H9 (cell line): ENCODE measurements around the gene LZTS3. TPM values are rescaled to one million over a fixed set of nuclear protein-coding genes. Genes with fewer than 3 reads are reported as not detected.

ENCODE experiments used
- DNase-seq: peaks from one replicate; pipeline ENCODE4 v3.0.0-alpha.2; 2017
- H2AFZ ChIP-seq: one replicate; pipeline ENCODE4 v1.6.1; 2013; ENCODE audit warnings: mild to moderate bottlenecking, low read length, control low read depth, moderate library complexity
- H2AK5ac ChIP-seq: 2 replicates; pipeline ENCODE4 v1.6.1; 2013; ENCODE audit warnings: low read length, control low read depth, mixed read lengths; ENCODE audit not compliant: insufficient read length
- H2BK120ac ChIP-seq: one replicate; pipeline ENCODE4 v1.6.1; 2013; ENCODE audit warnings: low read depth, mild to moderate bottlenecking, low read length, control low read depth, inconsistent platforms; ENCODE audit not compliant: poor library complexity, severe bottlenecking
- H2BK12ac ChIP-seq: 2 replicates; pipeline ENCODE4 v1.6.1; 2013; ENCODE audit warnings: low read length, control low read depth, mixed read lengths, low read depth; ENCODE audit not compliant: insufficient read length
- H2BK15ac ChIP-seq: 2 replicates; pipeline ENCODE4 v1.6.1; 2013; ENCODE audit warnings: low read depth, low read length, control low read depth
- H2BK20ac ChIP-seq: one replicate; pipeline ENCODE4 v1.6.1; 2013; ENCODE audit warnings: low read depth, mild to moderate bottlenecking, low read length, control low read depth, inconsistent platforms; ENCODE audit not compliant: poor library complexity, severe bottlenecking
- H2BK5ac ChIP-seq: 2 replicates; pipeline ENCODE4 v1.6.1; 2013; ENCODE audit warnings: low read length, control low read depth, mixed read lengths; ENCODE audit not compliant: insufficient read length
- H3K14ac ChIP-seq: 2 replicates; pipeline ENCODE4 v1.6.1; 2013; ENCODE audit warnings: low read length, control low read depth; ENCODE audit not compliant: insufficient read depth
- H3K18ac ChIP-seq: 2 replicates; pipeline ENCODE4 v1.6.1; 2013; ENCODE audit warnings: low read depth, mild to moderate bottlenecking, mixed read lengths, low read length, control low read depth; ENCODE audit not compliant: insufficient read length
- H3K23ac ChIP-seq: 2 replicates; pipeline ENCODE4 v1.6.1; 2013; ENCODE audit warnings: low read length, control low read depth, mixed read lengths, low read depth; ENCODE audit not compliant: insufficient read length
- H3K23me2 ChIP-seq: 2 replicates; pipeline ENCODE4 v1.6.1; 2013; ENCODE audit warnings: low read depth, mild to moderate bottlenecking, mixed read lengths, low read length, control low read depth; ENCODE audit not compliant: insufficient read length, poor library complexity, severe bottlenecking
- H3K27ac ChIP-seq: 2 replicates; pipeline ENCODE4 v1.5.1; 2013; ENCODE audit warnings: low read length, control low read depth, mixed read lengths, low read depth; ENCODE audit not compliant: insufficient read length
- H3K27me3 ChIP-seq: 2 replicates; pipeline ENCODE4 v1.6.1; 2013; ENCODE audit warnings: low read length, control low read depth, inconsistent platforms; ENCODE audit not compliant: insufficient read depth
- H3K4ac ChIP-seq: 2 replicates; pipeline ENCODE4 v1.6.1; 2013; ENCODE audit warnings: low read depth, mild to moderate bottlenecking, control low read depth, inconsistent platforms, low read length, moderate library complexity
- H3K4me1 ChIP-seq: 2 replicates; pipeline ENCODE4 v1.6.1; 2013; ENCODE audit warnings: low read length, control low read depth, inconsistent platforms; ENCODE audit not compliant: insufficient read depth
- H3K4me2 ChIP-seq: 2 replicates; pipeline ENCODE4 v1.6.1; 2013; ENCODE audit warnings: low read length, control low read depth, mixed read lengths; ENCODE audit not compliant: insufficient read length, insufficient read depth
- H3K56ac ChIP-seq: 2 replicates; pipeline ENCODE4 v1.6.1; 2013; ENCODE audit warnings: low read depth, mild to moderate bottlenecking, mixed read lengths, low read length, control low read depth; ENCODE audit not compliant: insufficient read length
- H3K79me1 ChIP-seq: 2 replicates; pipeline ENCODE4 v1.6.1; 2013; ENCODE audit warnings: low read depth, mild to moderate bottlenecking, moderate library complexity, low read length, control low read depth, inconsistent platforms; ENCODE audit not compliant: insufficient read depth, poor library complexity, severe bottlenecking
- H3K79me2 ChIP-seq: 2 replicates; pipeline ENCODE4 v1.6.1; 2013; ENCODE audit warnings: low read length, control low read depth, inconsistent platforms; ENCODE audit not compliant: insufficient read depth
- H3K9ac ChIP-seq: 2 replicates; pipeline ENCODE4 v1.6.1; 2013; ENCODE audit warnings: low read length, control low read depth, mixed read lengths; ENCODE audit not compliant: insufficient read length; ENCODE audit errors: extremely low read depth
- H3K9me3 ChIP-seq: one replicate; pipeline ENCODE4 v1.6.1; 2013; ENCODE audit warnings: low read depth, low read length, inconsistent platforms; ENCODE audit not compliant: control insufficient read depth
- H3T11ph ChIP-seq: one replicate; pipeline ENCODE4 v1.6.1; 2013; ENCODE audit warnings: mild to moderate bottlenecking, low read length, control low read depth, inconsistent platforms
- H4K20me1 ChIP-seq: one replicate; pipeline ENCODE4 v1.6.1; 2013; ENCODE audit not compliant: control insufficient read depth, insufficient read length, insufficient read depth
- H4K5ac ChIP-seq: 2 replicates; pipeline ENCODE4 v1.6.1; 2013; ENCODE audit warnings: low read depth, mild to moderate bottlenecking, mixed read lengths, low read length, control low read depth; ENCODE audit not compliant: insufficient read length
- H4K8ac ChIP-seq: replicated peaks from 2 replicates; pipeline ENCODE4 v1.6.1; 2013; ENCODE audit warnings: low read length, control low read depth, mixed read lengths, low read depth; ENCODE audit not compliant: insufficient read length
- H4K91ac ChIP-seq: 2 replicates; pipeline ENCODE4 v1.6.1; 2013; ENCODE audit warnings: low read depth, mild to moderate bottlenecking, moderate library complexity, mixed read lengths, low read length, control low read depth; ENCODE audit not compliant: insufficient read length
- H3K27ac Mint-ChIP-seq, 3 experiments: 2 replicates in 2 of 3; 3 replicates in 1 of 3; pipeline ENCODE4 v1.8.0; 2020 to 2021; ENCODE audit warnings: mixed read lengths in 3 of 3, mild to moderate bottlenecking in 1 of 3, moderate library complexity in 1 of 3
- H3K27me3 Mint-ChIP-seq: 2 replicates; pipeline ENCODE4 v1.8.0; 2021; ENCODE audit warnings: low read depth, mild to moderate bottlenecking, moderate library complexity, mixed read lengths
- H3K36me3 Mint-ChIP-seq, 3 experiments: 2 replicates in 2 of 3; 3 replicates in 1 of 3; pipeline ENCODE4 v1.8.0; 2020 to 2021; ENCODE audit warnings: low read depth in 3 of 3, mixed read lengths in 3 of 3; ENCODE audit not compliant: insufficient read depth in 1 of 3
- H3K4me1 Mint-ChIP-seq, 2 experiments: 2 replicates each; pipeline ENCODE4 v1.8.0; 2020; ENCODE audit warnings: mixed read lengths in 2 of 2
- H3K4me3 Mint-ChIP-seq, 2 experiments: 2 replicates in 1 of 2; 3 replicates in 1 of 2; pipeline ENCODE4 v1.8.0; 2020 to 2021; ENCODE audit warnings: mild to moderate bottlenecking in 2 of 2, mixed read lengths in 2 of 2, moderate library complexity in 1 of 2
- H3K9me3 Mint-ChIP-seq, 2 experiments: 2 replicates in 1 of 2; 3 replicates in 1 of 2; pipeline ENCODE4 v1.8.0; 2020; ENCODE audit warnings: mild to moderate bottlenecking in 2 of 2, mixed read lengths in 2 of 2, moderate library complexity in 1 of 2
- WGBS: extraction: QIAGEN DNeasy Blood & Tissue Kit; methylation state at CpG from one replicate; pipeline ENCODE4 v1.1.7; 2013; ENCODE audit warnings: missing lambda C conversion rate, low lambda C conversion rate, mixed read lengths; ENCODE audit not compliant: insufficient read length; ENCODE audit errors: extremely low coverage; 5-methylcytosine and 5-hydroxymethylcytosine counted together
- total RNA-seq: library from RNA; stranded (reverse); gene quantifications from 2 replicates; pipeline ENCODE4 v1.2.1, GENCODE V29; 2021
- TF ChIP-seq, protein P1 (sequence below): fragments of 200-600 bp; sonication (generic); conservative IDR thresholded peaks from 3 replicates; pipeline ENCODE4 v1.8.0; 2021; ENCODE audit warnings: antibody characterized with exemption, mild to moderate bottlenecking

Gene LZTS3
- total RNA-seq, 1 experiment from 2014 or later, result 20.8 TPM

DNA sequence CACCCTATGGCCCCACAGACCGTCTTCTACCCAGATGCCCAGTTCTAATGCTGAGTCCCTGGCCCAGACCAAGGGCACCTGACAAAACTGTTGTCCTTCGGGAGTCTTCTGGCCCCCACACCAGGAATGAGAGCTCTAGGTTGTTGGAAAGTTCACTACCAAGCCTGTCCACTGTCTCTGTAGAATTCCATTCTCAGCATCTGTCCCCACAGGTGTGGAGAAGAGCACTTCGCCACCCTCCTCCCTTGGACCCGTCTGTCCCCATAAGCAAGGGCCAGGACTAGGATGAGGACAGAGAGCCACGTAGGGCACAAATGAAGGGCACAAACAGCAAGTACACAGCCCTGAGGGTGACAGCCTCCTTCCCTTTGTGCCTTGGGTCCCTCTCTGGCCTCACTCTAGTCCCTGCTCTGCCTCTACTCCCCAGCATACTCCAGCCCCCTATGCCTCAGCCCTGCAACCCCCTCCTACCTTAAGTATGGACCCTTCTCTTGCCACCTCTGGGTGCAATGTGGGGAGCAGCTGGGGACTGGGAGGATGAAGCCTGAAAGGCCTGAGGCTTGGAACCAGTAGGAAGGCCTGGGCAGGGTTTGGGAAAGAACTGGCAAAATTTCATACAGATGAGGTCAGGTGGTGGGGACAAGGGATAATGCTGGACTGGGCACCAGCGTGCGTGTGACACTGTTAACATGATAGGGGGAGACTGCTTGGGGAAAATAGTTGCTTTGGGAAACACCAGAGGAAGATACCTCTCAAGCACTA lies 4.3 kb downstream of the LZTS3 start:
- peak overlapping the region; percentile 80 to 96 (median 96); a peak in 6 of 7 replicates for H3K27ac Mint-ChIP-seq
- no peaks in the 10 kb centered on the region for H3K79me1 ChIP-seq
- no peak for DNase-seq
- H3K4me2 ChIP-seq, result peak overlapping the region; percentile 60
- H2AK5ac ChIP-seq, result no peak overlapping the region
- no peaks in the 10 kb centered on the region for H4K20me1 ChIP-seq
- no peak overlapping the region for H4K8ac ChIP-seq
- H3K56ac ChIP-seq, result no peak overlapping the region
- no CpG with 5 or more reads among the region's 7 CpGs for WGBS
- H3K23me2 ChIP-seq, result peaks cover 16% of the 10 kb centered on the region
- H4K5ac ChIP-seq, result peak overlapping the region; percentile 31
- no peaks in the 10 kb centered on the region for H3K79me2 ChIP-seq
- H2BK15ac ChIP-seq, result no peak overlapping the region
- no peaks in the 10 kb centered on the region for H3K9me3 ChIP-seq
- no peak overlapping the region for H3K23ac ChIP-seq
- TF ChIP-seq, protein P1, sequence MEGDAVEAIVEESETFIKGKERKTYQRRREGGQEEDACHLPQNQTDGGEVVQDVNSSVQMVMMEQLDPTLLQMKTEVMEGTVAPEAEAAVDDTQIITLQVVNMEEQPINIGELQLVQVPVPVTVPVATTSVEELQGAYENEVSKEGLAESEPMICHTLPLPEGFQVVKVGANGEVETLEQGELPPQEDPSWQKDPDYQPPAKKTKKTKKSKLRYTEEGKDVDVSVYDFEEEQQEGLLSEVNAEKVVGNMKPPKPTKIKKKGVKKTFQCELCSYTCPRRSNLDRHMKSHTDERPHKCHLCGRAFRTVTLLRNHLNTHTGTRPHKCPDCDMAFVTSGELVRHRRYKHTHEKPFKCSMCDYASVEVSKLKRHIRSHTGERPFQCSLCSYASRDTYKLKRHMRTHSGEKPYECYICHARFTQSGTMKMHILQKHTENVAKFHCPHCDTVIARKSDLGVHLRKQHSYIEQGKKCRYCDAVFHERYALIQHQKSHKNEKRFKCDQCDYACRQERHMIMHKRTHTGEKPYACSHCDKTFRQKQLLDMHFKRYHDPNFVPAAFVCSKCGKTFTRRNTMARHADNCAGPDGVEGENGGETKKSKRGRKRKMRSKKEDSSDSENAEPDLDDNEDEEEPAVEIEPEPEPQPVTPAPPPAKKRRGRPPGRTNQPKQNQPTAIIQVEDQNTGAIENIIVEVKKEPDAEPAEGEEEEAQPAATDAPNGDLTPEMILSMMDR, result no peak
- no peaks in the 10 kb centered on the region; the same call in 1 of the 2 replicates for H3K4me1 ChIP-seq
- no peak overlapping the region for H3K9ac ChIP-seq
- peak overlapping the region; percentile 72 to 74 for H3K4me3 Mint-ChIP-seq
- H4K91ac ChIP-seq, result no peak overlapping the region
- H3K36me3 Mint-ChIP-seq, result peaks cover 2 to 17% (median 4%) of the 10 kb centered on the region in 3 experiments; a peak in 4 of 7 replicates
- peaks cover 26 to 37% of the 10 kb centered on the region in 2 experiments for H3K4me1 Mint-ChIP-seq
- no peak overlapping the region for H2BK12ac ChIP-seq
- H3K27me3 Mint-ChIP-seq, result peaks cover 17% of the 10 kb centered on the region
- H2BK5ac ChIP-seq, result no peak overlapping the region
- no peak overlapping the region for H2BK20ac ChIP-seq
- peak overlapping the region; percentile 31 for H2BK120ac ChIP-seq
- peak overlapping the region; percentile 97 for H3K18ac ChIP-seq
- H2AFZ ChIP-seq, result no peak overlapping the region
- no peak overlapping the region for H3T11ph ChIP-seq
- H3K14ac ChIP-seq, result peak overlapping the region; percentile 98
- H3K27me3 ChIP-seq, result no peaks in the 10 kb centered on the region
- no peak overlapping the region for H3K27ac ChIP-seq
- H3K9me3 Mint-ChIP-seq, result no peaks in the 10 kb centered on the region
- H3K4ac ChIP-seq, result peak overlapping the region; percentile 10; the same call in 1 of the 2 replicates
